ENCODE results near the gene ELMO1.

The ELMO1 gene

GRCh38 chr7:36960105-36960504 is 488.6 kb downstream of the ELMO1 start:
- DNase-seq = no peak

- no peak for DNase-seq
These were observed 490.4 kb downstream of the ELMO1 start for GRCh38 chr7:36958111-36958733.

DNA sequence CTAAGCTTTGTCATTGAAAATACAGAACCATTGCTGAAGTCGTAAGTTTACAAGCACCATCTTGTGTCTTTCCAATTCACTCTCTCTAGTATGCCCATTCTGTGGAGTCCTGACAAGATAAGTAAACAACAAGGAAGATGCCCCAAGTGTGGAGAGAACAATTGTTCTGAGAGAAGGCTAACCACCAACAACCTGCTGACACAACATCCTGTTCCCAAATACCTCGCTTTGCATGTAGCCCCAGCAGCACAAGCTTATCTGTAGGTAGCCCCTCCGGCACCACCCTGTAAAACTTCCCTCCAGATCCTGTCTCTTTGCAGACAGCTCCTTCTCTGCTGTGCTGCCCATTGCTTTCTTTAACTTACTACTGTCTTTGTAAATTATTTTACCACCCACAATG is 491.0 kb downstream of the ELMO1 start:
- DNase-seq = no peak

DNA sequence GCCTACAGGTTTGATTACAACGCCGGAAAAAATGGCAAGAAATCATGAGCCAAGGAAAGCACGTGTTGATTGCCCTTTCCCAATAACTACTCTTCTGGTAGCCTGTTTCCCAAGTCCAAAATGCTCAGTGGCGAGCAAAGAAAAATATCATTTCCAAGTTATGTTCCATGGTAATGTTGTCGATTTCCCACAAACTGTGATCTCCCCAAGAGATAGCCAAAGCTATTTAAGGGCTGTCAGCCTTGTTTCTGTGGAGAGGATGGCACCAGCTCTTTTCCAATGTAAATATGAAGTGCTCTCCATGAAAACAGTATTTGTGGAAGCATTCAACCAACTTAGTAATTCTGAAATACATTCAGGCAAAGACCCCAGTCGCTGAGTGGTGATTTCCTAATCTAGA is 491.9 kb downstream of the ELMO1 start:
- DNase-seq = no peak

- no peak for DNase-seq
These were observed 493.1 kb downstream of the ELMO1 start for GRCh38 chr7:36955456-36956129.

- no peak for DNase-seq
These were observed 497.4 kb downstream of the ELMO1 start for GRCh38 chr7:36951257-36951697.

DNA sequence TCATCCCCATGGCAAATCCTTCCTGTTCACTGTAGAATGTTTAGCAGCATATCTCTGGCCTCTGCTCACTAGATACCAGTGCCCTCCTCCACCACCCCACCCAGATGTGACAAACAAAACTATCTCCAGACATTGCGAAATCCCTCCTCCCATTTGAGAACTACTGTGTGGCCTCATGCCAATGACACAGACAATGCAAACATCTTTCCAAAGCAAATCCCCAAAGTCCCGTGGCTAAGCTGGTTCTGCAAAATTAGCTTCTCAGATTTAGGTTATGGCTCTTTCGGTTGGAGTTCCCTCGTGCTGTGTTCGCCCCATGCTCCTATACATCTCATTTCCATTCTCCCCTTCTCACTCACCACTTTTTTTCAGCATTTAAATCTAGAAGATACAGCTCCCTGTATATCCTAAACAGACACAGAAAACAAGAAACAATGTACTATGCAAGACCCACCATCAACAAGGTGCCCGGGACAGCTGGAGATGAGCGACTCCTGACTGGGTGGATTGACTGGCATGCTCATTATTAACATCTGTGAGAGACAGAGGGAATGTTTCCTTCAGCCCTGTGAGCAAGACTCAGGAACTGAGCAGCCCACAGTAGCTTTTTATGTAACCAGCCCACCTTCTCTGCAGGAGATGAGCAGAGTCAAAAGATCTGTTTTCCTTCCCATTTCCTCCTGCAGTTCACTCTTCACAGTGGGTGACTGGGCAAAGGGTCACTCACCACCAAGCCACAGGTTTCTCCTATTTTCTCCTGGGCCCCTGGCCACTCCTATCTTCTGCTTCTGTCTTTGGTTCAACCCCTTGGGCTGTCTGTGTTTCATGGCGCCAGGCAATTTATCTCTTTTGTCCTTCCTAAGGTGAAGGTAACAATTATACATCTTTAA is 498.7 kb downstream of the ELMO1 start:
- no peak for DNase-seq

DNA sequence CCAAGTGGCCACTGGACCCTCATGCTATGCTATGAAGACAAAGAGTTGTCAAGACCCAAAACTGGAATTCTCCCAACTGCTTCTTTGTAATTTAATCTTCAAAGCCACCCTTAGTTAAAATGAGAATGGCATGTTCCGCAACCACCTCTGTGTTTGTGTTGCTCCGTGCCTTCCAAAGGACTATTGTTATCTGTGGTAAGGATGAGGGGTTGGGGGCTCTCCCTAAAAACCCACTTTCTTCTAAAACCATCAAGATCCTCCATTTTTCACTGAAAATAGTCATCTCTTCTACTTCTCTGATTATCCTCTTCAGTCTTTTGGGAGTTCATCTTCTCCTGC is 502.3 kb downstream of the ELMO1 start:
- DNase-seq = no peak

DNA sequence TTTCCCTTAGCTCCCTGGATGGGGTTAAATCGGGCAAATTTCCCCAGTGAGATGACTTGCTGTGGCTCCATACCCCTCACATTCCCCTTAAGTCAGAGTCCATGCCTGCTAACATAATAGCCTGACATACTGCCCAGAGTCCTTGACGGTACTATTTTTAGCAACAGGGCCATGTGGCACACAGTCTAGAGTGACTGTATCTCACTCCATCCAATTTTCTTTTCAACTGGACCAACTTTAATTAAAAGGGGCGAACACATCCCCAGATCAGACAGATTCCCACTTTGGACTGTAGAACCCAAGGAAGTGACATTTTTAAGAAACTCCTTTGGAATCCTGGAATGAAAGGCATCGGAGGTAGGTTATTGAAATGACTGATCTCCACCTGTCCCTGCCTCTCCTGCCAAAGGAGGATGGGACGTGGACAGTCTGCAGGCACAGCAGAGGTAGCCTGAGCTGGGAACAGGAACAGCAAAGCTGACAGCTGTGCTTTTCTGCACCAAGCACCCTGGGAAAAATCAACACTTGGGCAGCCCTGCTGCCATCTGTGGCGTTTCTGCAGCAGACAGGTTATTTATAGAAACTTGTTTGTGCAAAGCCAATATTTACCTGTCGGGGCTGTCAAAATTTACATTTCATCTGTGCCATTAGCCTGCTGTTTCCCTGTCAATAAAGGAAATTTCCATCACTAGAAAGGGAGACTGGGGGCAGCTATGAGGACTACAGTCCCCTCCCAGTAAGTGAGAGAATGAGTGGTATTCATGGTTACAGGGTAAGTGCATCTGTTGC is 502.9 kb downstream of the ELMO1 start:
- peak; percentile 79 for DNase-seq

GRCh38 chr7:36944838-36945237 is 503.8 kb downstream of the ELMO1 start:
- DNase-seq = no peak

DNA sequence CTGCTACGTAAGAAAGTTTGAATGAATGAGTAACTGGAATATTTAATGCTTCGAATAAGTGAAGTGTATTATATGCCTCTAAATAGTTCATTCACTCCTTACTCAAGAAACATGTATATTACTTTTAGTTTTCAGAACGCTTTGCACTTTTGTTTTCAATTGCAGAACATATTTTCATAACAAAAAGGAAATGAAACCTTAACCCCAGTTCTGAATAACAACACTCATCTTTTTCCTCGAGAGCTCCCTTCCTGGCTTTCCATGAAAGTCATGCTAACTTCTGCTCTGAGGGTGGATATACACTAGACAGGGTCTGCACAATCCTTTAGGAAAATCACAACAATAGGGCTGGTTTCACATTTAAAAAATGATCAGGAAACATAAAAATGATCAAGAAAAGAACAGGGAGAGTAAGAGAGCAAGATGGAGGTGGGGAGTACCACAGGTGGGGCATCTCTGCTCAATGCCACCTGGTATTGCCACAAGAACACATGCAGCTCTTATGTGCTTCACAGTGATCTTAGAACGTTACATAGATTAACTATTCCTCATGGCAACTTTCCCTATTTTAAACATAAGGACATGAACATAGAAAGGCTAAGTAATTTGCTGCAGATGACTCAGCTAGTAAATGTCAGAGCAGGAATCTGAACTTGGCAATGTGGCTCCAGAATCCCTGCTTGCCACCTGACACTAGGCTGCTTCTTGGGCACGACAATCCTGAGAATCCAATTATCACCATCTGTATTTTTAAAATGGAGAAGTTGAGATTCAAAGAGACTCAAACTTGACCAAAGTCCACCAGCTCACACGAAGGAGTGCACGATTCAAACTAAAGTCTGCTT is 504.9 kb downstream of the ELMO1 start:
- DNase-seq = no peak

DNA sequence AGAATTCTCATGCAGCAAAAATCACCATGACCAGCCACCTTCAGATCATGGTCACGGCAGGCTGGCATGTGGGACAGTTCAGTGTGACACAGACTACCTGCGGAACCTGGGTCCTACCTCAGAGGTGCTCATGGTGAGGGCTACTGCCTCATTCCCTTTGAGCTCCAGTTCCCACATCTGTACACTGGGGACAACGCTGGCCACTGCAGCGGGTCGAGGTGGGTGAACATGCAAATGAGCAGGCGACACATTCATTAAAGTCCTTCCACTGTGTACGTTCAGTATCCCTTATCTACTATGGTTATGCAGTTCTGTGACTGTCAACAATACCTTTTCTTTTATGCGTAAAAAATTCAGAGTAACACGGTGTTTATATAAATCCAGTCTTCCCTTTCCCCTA is 505.7 kb downstream of the ELMO1 start:
- DNase-seq = no peak

GRCh38 chr7:36942541-36942940 is 506.1 kb downstream of the ELMO1 start:
- no peak for DNase-seq

- DNase-seq = no peak
These were observed 506.6 kb downstream of the ELMO1 start for GRCh38 chr7:36942025-36942424.

DNA sequence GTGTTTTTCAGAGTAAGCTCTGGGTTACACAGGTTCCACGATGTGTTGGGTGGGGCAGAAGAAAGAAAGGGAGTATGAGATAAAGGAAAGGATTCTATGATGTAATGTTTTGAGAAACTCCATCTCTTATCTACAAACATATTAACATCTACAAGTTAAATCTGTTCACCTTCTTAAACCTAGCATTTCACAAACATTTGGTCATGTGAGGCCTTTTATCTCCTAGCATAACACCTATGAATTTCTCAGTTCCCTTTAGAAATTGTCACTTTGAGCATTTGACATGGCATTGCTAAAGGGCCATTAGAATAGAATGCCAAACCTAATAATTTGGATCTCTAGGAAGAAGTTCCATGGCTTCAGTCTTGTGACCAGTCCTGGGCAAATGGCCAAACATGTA is 507.3 kb downstream of the ELMO1 start:
- no peak for DNase-seq

- DNase-seq = no peak
These were observed 508.8 kb downstream of the ELMO1 start for GRCh38 chr7:36939816-36940215.

- no peak for DNase-seq
These were observed 510.7 kb downstream of the ELMO1 start for GRCh38 chr7:36937754-36938563.

- no peak for DNase-seq
These were observed 516.8 kb downstream of the ELMO1 start for GRCh38 chr7:36931892-36932291.

- DNase-seq = no peak
These were observed 518.9 kb downstream of the ELMO1 start for GRCh38 chr7:36929791-36930190.

- DNase-seq = no peak
These were observed 519.9 kb downstream of the ELMO1 start for GRCh38 chr7:36928718-36929117.

DNA sequence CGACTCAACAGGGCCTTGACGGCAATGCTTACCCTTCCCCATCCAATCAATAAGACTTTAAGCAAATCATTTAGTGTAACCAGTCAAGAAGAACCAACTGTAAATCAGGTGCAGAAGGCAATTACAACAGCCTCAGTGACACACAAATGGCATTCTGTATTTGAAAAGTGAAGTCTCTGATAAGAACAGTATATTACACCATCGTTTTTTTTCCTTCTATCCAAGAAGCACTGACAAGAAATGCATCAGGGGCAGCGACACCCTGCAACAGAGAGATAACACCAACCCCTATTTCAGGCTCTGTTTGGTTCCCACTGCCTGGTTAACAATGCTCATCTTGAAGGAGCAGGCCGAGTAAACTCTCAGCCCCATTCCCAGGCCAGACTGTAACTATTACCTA is 520.4 kb downstream of the ELMO1 start:
- no peak for DNase-seq
